Heart left ventricle (tissue), 16 donors: Measurements from ENCODE around the gene KCNAB2. TPM values are rescaled to one million over a fixed set of nuclear protein-coding genes. Genes with fewer than 3 reads are reported as not detected.
A peak's percentile ranks its signal among the peaks of the same experiment; 100 is the strongest.

ENCODE experiments used
- ATAC-seq, 4 donors: fragments of 200-7000 bp; cut with Tn5 transposase; one replicate each; pipeline ENCODE4 v1.9.1; 2020 to 2022; ENCODE audit warnings: moderate library complexity in 4 of 4, mild to moderate bottlenecking in 3 of 4, moderate number of reproducible peaks in 1 of 4
- DNase-seq, 5 donors: peaks; one replicate each; pipeline ENCODE4 v3.0.0-alpha.2; 2020
- H3K27ac ChIP-seq, 12 donors: fragments of 200-600 bp; sonication (generic) in 4 of 12; one replicate each; pipeline versions ENCODE4 v1.5.0 to v1.8.0; 2016 to 2022; ENCODE audit warnings: mild to moderate bottlenecking in 2 of 12
- H3K27me3 ChIP-seq, 9 donors: fragments of 200-600 bp; sonication (generic) in 2 of 9; one replicate each; pipeline versions ENCODE4 v1.5.1 to v1.8.0; 2016 to 2022; ENCODE audit warnings: mild to moderate bottlenecking in 3 of 9
- H3K36me3 ChIP-seq, 9 donors: fragments of 200-600 bp; sonication (generic) in 2 of 9; one replicate each; pipeline versions ENCODE4 v1.5.0 to v1.8.0; 2018 to 2022; ENCODE audit warnings: mild to moderate bottlenecking in 2 of 9
- H3K4me1 ChIP-seq, 12 donors: fragments of 200-600 bp; sonication (generic) in 4 of 12; one replicate each; pipeline versions ENCODE4 v1.5.0 to v1.8.0; 2016 to 2022; ENCODE audit warnings: mild to moderate bottlenecking in 3 of 12
- H3K4me3 ChIP-seq, 12 donors: fragments of 200-600 bp; sonication (generic) in 4 of 12; one replicate each; pipeline versions ENCODE4 v1.5.0 to v1.8.0; 2017 to 2022; ENCODE audit warnings: mild to moderate bottlenecking in 9 of 12, moderate library complexity in 4 of 12
- H3K9me3 ChIP-seq, 12 donors: fragments of 200-600 bp; sonication (generic) in 4 of 12; one replicate each; pipeline versions ENCODE4 v1.5.0 to v1.8.0; 2016 to 2022; ENCODE audit warnings: mild to moderate bottlenecking in 1 of 12
- CTCF ChIP-seq, 12 donors: fragments of 200-600 bp; sonication (generic) in 4 of 12; IDR thresholded peaks; one replicate each; pipeline versions ENCODE4 v1.5.0 to v1.8.0; 2018 to 2022; ENCODE audit warnings: antibody characterized with exemption in 12 of 12, mild to moderate bottlenecking in 5 of 12
- POLR2A ChIP-seq, 2 donors: fragments of 450-650 bp; IDR thresholded peaks; one replicate each; pipeline ENCODE4 v1.6.1; 2017; ENCODE audit warnings: antibody characterized with exemption in 2 of 2, mild to moderate bottlenecking in 2 of 2, moderate library complexity in 2 of 2
- WGBS, 4 donors: extraction: QIAGEN DNeasy Blood & Tissue Kit in 2 of 4; methylation state at CpG; one replicate each; pipeline versions ENCODE4 v1.1.5 to v1.1.7; 2013 to 2018; 5-methylcytosine and 5-hydroxymethylcytosine counted together
- intact Hi-C, 10 donors: fragments of 100-400 bp; cut with DNase I; formaldehyde crosslinking; loops; one replicate each; pipeline versions ENCODE4 v1.11.1 to v1.14.2; 2022
- polyA plus RNA-seq, 2 donors: library from polyadenylated mRNA; stranded (reverse); fragments of 200-250 nt; gene quantifications; one replicate each; pipeline ENCODE4 v1.2.3, GENCODE V29; 2013
- total RNA-seq, 9 donors: library from RNA; depleted of rRNA in 2 of 9; stranded (reverse); fragments of >200 nt in 2 of 9; fragmentation: NEBNext Ultra II Directional in 3 of 9; extraction: Animal tissue kit (Norgen Biotek cat#: 25700) in 3 of 9; gene quantifications; one replicate each; pipeline versions ENCODE4 v1.1.0 to v1.2.4, GENCODE V29; 2016 to 2023
- donor health status: ischemic (EF 13 %, LVEDD 7.1; RV severe dilation, severe dysfunction).
- donor health status: healthy with polysubstance abuse.
- donor health status: DM: no; HTN: yes; CAD: no.
- donor health status: DM: no; HTN: no; CAD: no.
- donor health status: ischemic (EF 25% LVEDD 6.9; RV normal size, moderate dysfunction).
- donor health status: ischemic (EF 25% LVEDD 5.7; RV mildly dilated, moderate dysfunction).
- donor health status: healthy.
- donor health status: DM: yes; HTN: yes; CAD: no.
- donor health status: ischemic (EF 35%, LVEDD 5.7; RV mildly dilated, moderate dysfunction).
- donor health status: nonischemic (EF 11% LVEDD 7.7; RV severe dilation, severe dysfunction).
- donor health status: DM: yes; HTN: yes; CAD: no.
- donor health status: PGD.
- donor health status: ischemic (EF 29% LVEDD 5.4; RV normal size, mild dysfunction).
- donor health status: nonischemic (EF 23%, LVEDD 6.1; RV moderate dilation, normal function).

Gene KCNAB2
- total and polyA plus RNA-seq, 11 donors: 10.7 to 51.4 (median 27.2) TPM

- WGBS, 4 donors: 89 to 92% (median 90%) methylated on average over 12 to 19 of the region's 19 CpGs
- Histone ChIP-seq H3K9me3 (no peaks in the 10 kb centered on the region), H3K4me3 (no peak overlapping the region), H3K36me3 (peaks cover 0 to 58% (median 0%) of the 10 kb centered on the region in 9 donors), H3K27me3 (no peaks in the 10 kb centered on the region), H3K27ac (no peak overlapping the region), H3K4me1 (peaks cover 0 to 13% (median 0%) of the 10 kb centered on the region in 12 donors)
- ATAC-seq (no peak), DNase-seq (peak in 2 of 5 donors; percentile 23 to 48)
- TF ChIP-seq POLR2A (IDR thresholded peaks at IDR 0.05): no peak
- TF ChIP-seq CTCF (IDR thresholded peaks at IDR 0.05): no peak
- intact Hi-C loops: no loop called here
Observed at GRCh38 chr1:6094246-6094645, 48.6 kb downstream of the KCNAB2 start.

GRCh38 chr1:6094801-6095505 lies 49.3 kb downstream of the KCNAB2 start:
- whole genome bisulfite sequencing, 4 donors: 89 to 94% (median 92%) methylated on average over 7 to 21 of the region's 21 CpGs
- DNase-seq (peak in 2 of 5 donors; percentile 18 to 45), ATAC-seq (no peak)
- peaks cover 0 to 14% (median 0%) of the 10 kb centered on the region in 12 donors for H3K4me1 ChIP-seq
- H3K4me3 ChIP-seq: no peak overlapping the region
- H3K27ac ChIP-seq: no peak overlapping the region
- peaks cover 0 to 58% (median 0%) of the 10 kb centered on the region in 9 donors for H3K36me3 ChIP-seq
- intact Hi-C loops: no loop called here
- no peaks in the 10 kb centered on the region for H3K9me3 ChIP-seq
- no peaks in the 10 kb centered on the region for H3K27me3 ChIP-seq
- no peak for TF ChIP-seq POLR2A (IDR thresholded peaks at IDR 0.05)
- TF ChIP-seq CTCF (IDR thresholded peaks at IDR 0.05): no peak

- WGBS, 4 donors: 82 to 93% (median 87%) methylated on average over 6 to 13 of the region's 13 CpGs
- TF ChIP-seq CTCF (IDR thresholded peaks at IDR 0.05) (no peak), POLR2A (IDR thresholded peaks at IDR 0.05) (no peak)
- Histone ChIP-seq H3K27ac (no peak overlapping the region), H3K4me3 (no peak overlapping the region), H3K36me3 (peaks cover 0 to 54% (median 0%) of the 10 kb centered on the region in 9 donors), H3K9me3 (no peaks in the 10 kb centered on the region), H3K27me3 (no peaks in the 10 kb centered on the region), H3K4me1 (peaks cover 0 to 14% (median 0%) of the 10 kb centered on the region in 12 donors)
- intact Hi-C loops: no loop called here
- DNase-seq: peak in 2 of 5 donors; percentile 14 to 37
- no peak for ATAC-seq
Observed at GRCh38 chr1:6095511-6096242, 50.0 kb downstream of the KCNAB2 start.
